ENCODE data around the gene PPP2R5E.

GRCh38 chr14:63563370-63564026, 20.3 kb upstream of the PPP2R5E start:
- TF ChIP-seq POLR2A (IDR thresholded peaks at IDR 0.05), result no peak
- no peak for TF ChIP-seq CTCF (IDR thresholded peaks at IDR 0.05)
